Gastroesophageal sphincter (tissue), 3 donors: ENCODE data around the gene ZNF248.

ENCODE experiments used
- CTCF ChIP-seq, 4 experiments: fragments of 200-600 bp in 2 of 4; fragments of 450-650 bp in 2 of 4; sonication (generic) in 1 of 4; IDR thresholded peaks; one replicate each; pipeline ENCODE4 v1.5.1; 2017 to 2019; ENCODE audit warnings: antibody characterized with exemption in 4 of 4, mild to moderate bottlenecking in 2 of 4, moderate library complexity in 2 of 4
- EP300 ChIP-seq: sonication (generic); formaldehyde crosslinking; IDR thresholded peaks from one replicate; pipeline ENCODE4 v1.6.1; 2017; ENCODE audit warnings: antibody characterized with exemption, mild to moderate bottlenecking
- POLR2A ChIP-seq, 2 donors: fragments of 450-650 bp; IDR thresholded peaks; one replicate each; pipeline ENCODE4 v1.6.1; 2017; ENCODE audit warnings: antibody characterized with exemption in 2 of 2, mild to moderate bottlenecking in 2 of 2, moderate library complexity in 1 of 2
- POLR2AphosphoS5 ChIP-seq: sonication (generic); formaldehyde crosslinking; IDR thresholded peaks from one replicate; pipeline ENCODE4 v1.6.1; 2017; ENCODE audit warnings: antibody characterized with exemption

DNA sequence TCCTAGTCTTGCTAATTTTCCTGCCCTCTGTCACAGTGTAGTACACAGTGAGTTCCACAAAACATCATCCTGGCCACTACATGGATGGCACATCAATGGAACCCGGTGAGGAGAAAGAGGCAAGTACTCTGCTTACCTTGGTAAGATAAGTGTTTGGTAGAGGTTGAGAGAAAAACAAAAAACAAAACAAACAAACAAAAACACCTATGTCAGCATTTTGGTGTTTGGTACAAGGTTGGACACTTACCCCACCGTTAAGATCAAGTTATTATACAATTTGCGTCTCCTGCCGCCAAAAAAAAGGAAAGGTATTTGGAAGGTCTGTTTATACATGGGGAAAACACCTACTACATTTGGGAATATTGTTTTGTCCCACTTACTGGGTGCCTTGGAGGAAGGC is 72.7 kb downstream of the ZNF248 start:
- TF ChIP-seq POLR2A (IDR thresholded peaks at IDR 0.05) (no peak), CTCF (IDR thresholded peaks at IDR 0.05) (no peak), EP300 (no peak), POLR2AphosphoS5 (no peak)
